ENCODE measurements around the gene OAT. TPM values are rescaled to one million over a fixed set of nuclear protein-coding genes. Genes with fewer than 3 reads are reported as not detected.

Gene OAT
- 65.2 and 67.9 TPM in 2 replicates for total RNA-seq (2021)
- long read RNA-seq, transcript OAT-208 (9 exons, 1,864 nt) = minor isoform, 34 of 1,009 reads
- long read RNA-seq, transcript OAT-201 (10 exons, 2,048 nt) = major isoform, 918 of 1,009 reads
- long read RNA-seq, partial matches to known transcripts = 14 of 1,009 reads
- long read RNA-seq, other reads (novel, unspliced or antisense) = 43 of 1,009 reads

DNA sequence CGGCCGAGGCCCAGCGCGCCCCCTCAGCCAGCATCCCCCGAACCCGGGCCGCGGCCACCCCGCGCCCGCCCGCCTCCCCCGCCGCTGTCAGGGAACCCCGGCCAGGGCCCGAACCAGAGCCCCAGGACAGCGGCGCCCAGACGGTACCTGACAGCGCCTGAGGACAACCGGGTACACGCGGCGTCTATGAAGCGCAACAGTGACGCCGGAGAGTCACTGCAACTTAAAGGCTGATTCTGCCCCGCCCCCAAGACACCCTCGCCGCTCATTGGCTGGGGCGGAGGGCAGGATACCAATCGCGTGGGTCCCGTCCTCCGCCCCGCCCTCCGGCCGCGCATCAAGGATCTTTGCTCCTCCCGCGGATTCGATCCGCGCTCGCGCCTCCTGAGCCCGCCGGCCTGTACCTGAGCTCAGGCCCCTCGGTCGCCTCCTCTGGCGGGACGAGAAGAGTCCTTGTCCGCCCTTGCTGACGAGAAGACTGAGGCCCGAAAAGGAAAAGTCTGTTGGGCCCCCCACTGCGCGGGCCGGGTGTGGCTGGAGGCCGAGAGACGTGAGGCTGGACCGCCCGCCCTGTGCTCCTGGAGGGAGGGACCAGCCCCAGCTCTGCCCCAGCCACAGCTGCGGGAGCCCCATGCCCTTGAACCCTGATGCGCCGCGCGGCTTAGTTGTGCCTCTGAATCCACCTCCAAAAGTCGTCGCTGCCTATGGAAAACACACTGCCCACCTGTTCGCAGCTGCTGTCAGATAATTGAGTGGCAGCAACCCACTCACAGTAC is at the start of gene OAT:
TSS of gene OAT (minus strand) at position 198 of the 776 bp plus-strand sequence. CDS start 6,752 bp downstream, outside the sequence.
- Mint-ChIP-seq H3K36me3 (ENCODE audit: insufficient read depth in 1 of 3, low read depth in 3 of 3) (no peaks in the 10 kb centered on the region), H3K9me3 (no peaks in the 10 kb centered on the region), H3K27ac (peak within 1 kb of the TSS in 2 of 3 experiments; percentile 62 to 76; a peak in 2 of 7 replicates), H3K27me3 (ENCODE audit: low read depth) (peaks cover 35% of the 10 kb centered on the region), H3K4me3 (peak within 1 kb of the TSS; percentile 78 to 92), H3K4me1 (peaks cover 28 to 36% of the 10 kb centered on the region in 2 experiments)
- H3K27ac ChIP-seq (ENCODE audit: insufficient read length, low read depth, low read length) = no peak within 1 kb of the TSS
- H3K79me1 ChIP-seq (ENCODE audit: insufficient read depth, low read depth, low read length, poor library complexity, severe bottlenecking) = no peaks in the 10 kb centered on the region
- no peak within 1 kb of the TSS for H2BK15ac ChIP-seq (ENCODE audit: low read depth, low read length)
- no peaks in the 10 kb centered on the region for H3K9me3 ChIP-seq (ENCODE audit: control insufficient read depth, low read depth, low read length)
- H4K8ac ChIP-seq (replicated peaks; ENCODE audit: insufficient read length, low read depth, low read length) = no peak within 1 kb of the TSS
- H2BK5ac ChIP-seq (ENCODE audit: insufficient read length, low read length) = no peak within 1 kb of the TSS
- no peaks in the 10 kb centered on the region for H4K20me1 ChIP-seq (ENCODE audit: control insufficient read depth, insufficient read depth, insufficient read length)
- H3K23ac ChIP-seq (ENCODE audit: insufficient read length, low read depth, low read length) = no peak within 1 kb of the TSS
- H3K4ac ChIP-seq (ENCODE audit: low read depth, low read length) = no peak within 1 kb of the TSS
- H3K79me2 ChIP-seq (ENCODE audit: insufficient read depth, low read length) = no peaks in the 10 kb centered on the region; the same call in 1 of the 2 replicates
- no peak within 1 kb of the TSS for H3K56ac ChIP-seq (ENCODE audit: insufficient read length, low read depth, low read length)
- no peak within 1 kb of the TSS for H2AFZ ChIP-seq (ENCODE audit: low read length)
- H2BK12ac ChIP-seq (ENCODE audit: insufficient read length, low read depth, low read length) = no peak within 1 kb of the TSS
- no peak within 1 kb of the TSS for H2BK120ac ChIP-seq (ENCODE audit: low read depth, low read length, poor library complexity, severe bottlenecking)
- H2BK20ac ChIP-seq (ENCODE audit: low read depth, low read length, poor library complexity, severe bottlenecking) = no peak within 1 kb of the TSS
- no peaks in the 10 kb centered on the region; the same call in 1 of the 2 replicates for H3K27me3 ChIP-seq (ENCODE audit: insufficient read depth, low read length)
- H3K14ac ChIP-seq (ENCODE audit: insufficient read depth, low read length) = no peak within 1 kb of the TSS
- H3K23me2 ChIP-seq (ENCODE audit: insufficient read length, low read depth, low read length, poor library complexity, severe bottlenecking) = peaks cover 9% of the 10 kb centered on the region
- no peak within 1 kb of the TSS for H4K91ac ChIP-seq (ENCODE audit: insufficient read length, low read depth, low read length)
- no peak within 1 kb of the TSS for H2AK5ac ChIP-seq (ENCODE audit: insufficient read length, low read length)
- peaks cover 4% of the 10 kb centered on the region; the same call in 1 of the 2 replicates for H3K4me1 ChIP-seq (ENCODE audit: insufficient read depth, low read length)
- no CpG with 5 or more reads among the region's 70 CpGs for WGBS (ENCODE audit: extremely low coverage, insufficient read length, low lambda C conversion rate)
- H3K9ac ChIP-seq (ENCODE audit: extremely low read depth, insufficient read length, low read length) = peak within 1 kb of the TSS; percentile 15
- peak within 1 kb of the TSS; percentile 82 for H3K4me2 ChIP-seq (ENCODE audit: insufficient read depth, insufficient read length, low read length)
- H3K18ac ChIP-seq (ENCODE audit: insufficient read length, low read depth, low read length) = no peak within 1 kb of the TSS
- DNase-seq = peak; percentile 99
- TF ChIP-seq, protein P1, sequence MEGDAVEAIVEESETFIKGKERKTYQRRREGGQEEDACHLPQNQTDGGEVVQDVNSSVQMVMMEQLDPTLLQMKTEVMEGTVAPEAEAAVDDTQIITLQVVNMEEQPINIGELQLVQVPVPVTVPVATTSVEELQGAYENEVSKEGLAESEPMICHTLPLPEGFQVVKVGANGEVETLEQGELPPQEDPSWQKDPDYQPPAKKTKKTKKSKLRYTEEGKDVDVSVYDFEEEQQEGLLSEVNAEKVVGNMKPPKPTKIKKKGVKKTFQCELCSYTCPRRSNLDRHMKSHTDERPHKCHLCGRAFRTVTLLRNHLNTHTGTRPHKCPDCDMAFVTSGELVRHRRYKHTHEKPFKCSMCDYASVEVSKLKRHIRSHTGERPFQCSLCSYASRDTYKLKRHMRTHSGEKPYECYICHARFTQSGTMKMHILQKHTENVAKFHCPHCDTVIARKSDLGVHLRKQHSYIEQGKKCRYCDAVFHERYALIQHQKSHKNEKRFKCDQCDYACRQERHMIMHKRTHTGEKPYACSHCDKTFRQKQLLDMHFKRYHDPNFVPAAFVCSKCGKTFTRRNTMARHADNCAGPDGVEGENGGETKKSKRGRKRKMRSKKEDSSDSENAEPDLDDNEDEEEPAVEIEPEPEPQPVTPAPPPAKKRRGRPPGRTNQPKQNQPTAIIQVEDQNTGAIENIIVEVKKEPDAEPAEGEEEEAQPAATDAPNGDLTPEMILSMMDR (conservative IDR thresholded peaks at IDR 0.05) = peak; percentile 61
- H3T11ph ChIP-seq (ENCODE audit: low read length) = no peak within 1 kb of the TSS
- no peak within 1 kb of the TSS for H4K5ac ChIP-seq (ENCODE audit: insufficient read length, low read depth, low read length)
